Ishikawa (cell line): Measurements from ENCODE around the gene MACROD2.

Source experiments
- CEBPB ChIP-seq: IDR thresholded peaks from 2 replicates; pipeline ENCODE4 v1.6.1; 2012
- CREB1 ChIP-seq: IDR thresholded peaks from 2 replicates; pipeline ENCODE4 v1.6.1; 2012; ENCODE audit warnings: low read depth
- EGR1 ChIP-seq: IDR thresholded peaks from 2 replicates; pipeline ENCODE4 v1.6.1; 2012
- EP300 ChIP-seq: IDR thresholded peaks from 2 replicates; pipeline ENCODE4 v1.6.1; 2012; ENCODE audit warnings: borderline replicate concordance
- NFIC ChIP-seq: IDR thresholded peaks from 2 replicates; pipeline ENCODE4 v1.6.1; 2012
- RAD21 ChIP-seq: IDR thresholded peaks from 2 replicates; pipeline ENCODE4 v1.6.1; 2012; ENCODE audit warnings: low read depth
- TAF1 ChIP-seq: IDR thresholded peaks from 2 replicates; pipeline ENCODE4 v1.6.1; 2012; ENCODE audit warnings: low read depth, mild to moderate bottlenecking
- TEAD4 ChIP-seq: IDR thresholded peaks from 2 replicates; pipeline ENCODE4 v1.6.1; 2012
- YY1 ChIP-seq: IDR thresholded peaks from 2 replicates; pipeline ENCODE4 v1.6.1; 2012; ENCODE audit warnings: low read depth
- TF ChIP-seq, protein P1 (sequence below): IDR thresholded peaks from 2 replicates; pipeline ENCODE4 v1.6.1; 2012
- TF ChIP-seq, protein P2 (sequence below): IDR thresholded peaks from 2 replicates; pipeline ENCODE4 v1.6.1; 2012

DNA sequence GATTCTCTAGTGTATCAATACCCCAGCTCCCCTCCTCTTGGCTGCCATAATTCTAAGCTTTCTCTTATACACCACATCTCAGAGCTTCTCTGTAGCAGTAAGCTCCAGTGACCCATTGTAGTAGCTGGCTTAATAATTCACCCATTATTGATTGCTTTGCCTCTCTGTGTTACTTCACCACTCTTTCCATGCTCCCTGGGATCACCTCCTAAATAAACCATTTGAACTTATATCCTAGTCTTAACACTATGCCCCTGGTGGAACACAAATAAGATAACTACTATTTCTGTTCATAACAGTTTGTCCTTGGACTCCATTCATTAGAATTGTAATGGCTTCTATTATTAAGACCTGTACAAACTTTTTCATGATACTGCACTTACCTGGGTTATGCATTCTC lies 1819.0 kb downstream of the MACROD2 start:
- TF ChIP-seq, protein P1, sequence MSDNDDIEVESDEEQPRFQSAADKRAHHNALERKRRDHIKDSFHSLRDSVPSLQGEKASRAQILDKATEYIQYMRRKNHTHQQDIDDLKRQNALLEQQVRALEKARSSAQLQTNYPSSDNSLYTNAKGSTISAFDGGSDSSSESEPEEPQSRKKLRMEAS: no peak
- TF ChIP-seq NFIC (no peak), TAF1 (no peak), EGR1 (no peak), CREB1 (no peak), TEAD4 (no peak), CEBPB (no peak), YY1 (no peak), RAD21 (no peak), EP300 (no peak)
- TF ChIP-seq, protein P2, sequence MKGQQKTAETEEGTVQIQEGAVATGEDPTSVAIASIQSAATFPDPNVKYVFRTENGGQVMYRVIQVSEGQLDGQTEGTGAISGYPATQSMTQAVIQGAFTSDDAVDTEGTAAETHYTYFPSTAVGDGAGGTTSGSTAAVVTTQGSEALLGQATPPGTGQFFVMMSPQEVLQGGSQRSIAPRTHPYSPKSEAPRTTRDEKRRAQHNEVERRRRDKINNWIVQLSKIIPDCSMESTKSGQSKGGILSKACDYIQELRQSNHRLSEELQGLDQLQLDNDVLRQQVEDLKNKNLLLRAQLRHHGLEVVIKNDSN: no peak
